PFSK-1 (cell line): ENCODE results near the gene UBAC2.

Experiments used
- FOXP2 ChIP-seq: optimal IDR thresholded peaks from 2 replicates; pipeline ENCODE3; 2011; ENCODE audit warnings: borderline replicate concordance, control low read depth, inconsistent platforms; ENCODE audit not compliant: insufficient read depth; ENCODE audit errors: extremely low read length, extremely low read depth
- POLR2AphosphoS5 ChIP-seq: IDR thresholded peaks from 2 replicates; pipeline ENCODE4 v1.6.1; 2012; ENCODE audit warnings: low read depth, mild to moderate bottlenecking, control low read depth, low read length, moderate library complexity
- SIN3A ChIP-seq: IDR thresholded peaks from 2 replicates; pipeline ENCODE4 v1.6.1; 2012; ENCODE audit warnings: mild to moderate bottlenecking, low read length, moderate library complexity, borderline replicate concordance; ENCODE audit not compliant: insufficient read depth
- TAF1 ChIP-seq: IDR thresholded peaks from 2 replicates; pipeline ENCODE4 v1.6.1; 2012; ENCODE audit warnings: low read length, control low read depth, borderline replicate concordance; ENCODE audit not compliant: insufficient read depth
- TF ChIP-seq, protein P1 (sequence below), 2 experiments: IDR thresholded peaks; 2 replicates each; pipeline versions ENCODE4 v1.6.1 to v1.8.0; 2011 to 2012; ENCODE audit warnings: low read depth in 2 of 2, low read length in 2 of 2, control low read depth in 1 of 2, inconsistent platforms in 1 of 2, mild to moderate bottlenecking in 1 of 2, moderate library complexity in 1 of 2; ENCODE audit not compliant: insufficient read depth in 1 of 2

DNA sequence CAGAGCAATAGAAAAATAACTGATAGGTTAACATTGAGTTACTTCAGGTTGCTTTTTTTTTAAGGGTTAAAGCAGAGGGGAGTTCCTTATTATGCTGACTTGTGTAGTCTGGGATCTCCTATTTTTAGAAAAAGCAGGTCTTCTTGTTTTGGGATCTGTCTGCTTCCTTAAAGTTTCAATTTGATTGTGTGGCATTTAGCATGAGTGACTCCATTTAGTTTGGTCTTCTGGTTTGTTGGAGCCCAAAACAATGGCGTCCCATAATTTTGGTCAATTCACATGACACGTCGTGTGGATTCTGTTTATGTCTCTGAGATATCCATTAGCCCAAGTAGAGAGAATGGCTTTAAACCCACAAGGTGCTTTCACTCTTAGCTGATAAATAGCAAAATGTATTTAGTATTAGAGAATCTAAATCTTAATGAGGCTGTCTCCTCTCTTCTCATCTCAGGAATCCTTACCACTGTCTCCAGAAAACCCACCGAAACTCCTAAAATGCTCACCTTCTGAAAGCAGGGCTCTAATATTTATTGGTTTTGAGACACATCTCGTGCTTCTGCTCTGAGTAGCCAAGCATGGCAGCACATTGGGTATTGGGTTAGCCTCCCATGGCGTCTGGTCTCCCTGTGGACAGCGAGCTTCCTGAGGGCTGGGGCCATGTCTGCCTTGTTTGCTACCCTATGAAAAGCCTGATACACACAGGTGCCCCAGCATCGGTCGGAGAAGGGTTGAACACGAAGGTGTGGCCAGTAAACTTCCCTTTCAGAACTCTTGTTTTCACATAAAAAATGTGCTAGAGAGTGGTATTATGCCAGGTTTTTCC lies 173.7 kb downstream of the UBAC2 start:
- TF ChIP-seq SIN3A = no peak
- TF ChIP-seq TAF1 = no peak
- TF ChIP-seq POLR2AphosphoS5 = no peak
- TF ChIP-seq, protein P1, sequence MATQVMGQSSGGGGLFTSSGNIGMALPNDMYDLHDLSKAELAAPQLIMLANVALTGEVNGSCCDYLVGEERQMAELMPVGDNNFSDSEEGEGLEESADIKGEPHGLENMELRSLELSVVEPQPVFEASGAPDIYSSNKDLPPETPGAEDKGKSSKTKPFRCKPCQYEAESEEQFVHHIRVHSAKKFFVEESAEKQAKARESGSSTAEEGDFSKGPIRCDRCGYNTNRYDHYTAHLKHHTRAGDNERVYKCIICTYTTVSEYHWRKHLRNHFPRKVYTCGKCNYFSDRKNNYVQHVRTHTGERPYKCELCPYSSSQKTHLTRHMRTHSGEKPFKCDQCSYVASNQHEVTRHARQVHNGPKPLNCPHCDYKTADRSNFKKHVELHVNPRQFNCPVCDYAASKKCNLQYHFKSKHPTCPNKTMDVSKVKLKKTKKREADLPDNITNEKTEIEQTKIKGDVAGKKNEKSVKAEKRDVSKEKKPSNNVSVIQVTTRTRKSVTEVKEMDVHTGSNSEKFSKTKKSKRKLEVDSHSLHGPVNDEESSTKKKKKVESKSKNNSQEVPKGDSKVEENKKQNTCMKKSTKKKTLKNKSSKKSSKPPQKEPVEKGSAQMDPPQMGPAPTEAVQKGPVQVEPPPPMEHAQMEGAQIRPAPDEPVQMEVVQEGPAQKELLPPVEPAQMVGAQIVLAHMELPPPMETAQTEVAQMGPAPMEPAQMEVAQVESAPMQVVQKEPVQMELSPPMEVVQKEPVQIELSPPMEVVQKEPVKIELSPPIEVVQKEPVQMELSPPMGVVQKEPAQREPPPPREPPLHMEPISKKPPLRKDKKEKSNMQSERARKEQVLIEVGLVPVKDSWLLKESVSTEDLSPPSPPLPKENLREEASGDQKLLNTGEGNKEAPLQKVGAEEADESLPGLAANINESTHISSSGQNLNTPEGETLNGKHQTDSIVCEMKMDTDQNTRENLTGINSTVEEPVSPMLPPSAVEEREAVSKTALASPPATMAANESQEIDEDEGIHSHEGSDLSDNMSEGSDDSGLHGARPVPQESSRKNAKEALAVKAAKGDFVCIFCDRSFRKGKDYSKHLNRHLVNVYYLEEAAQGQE (IDR thresholded peaks at IDR 0.05; ENCODE audit: insufficient read depth in 1 of 2, low read depth in 2 of 2, low read length in 2 of 2) = no peak
- no peak for TF ChIP-seq FOXP2
